Tibial nerve (tissue), 4 donors: Measurements from ENCODE around the gene LCN2. TPM values are rescaled to one million over a fixed set of nuclear protein-coding genes. Genes with fewer than 3 reads are reported as not detected.

Experiments
- DNase-seq, 2 donors: peaks; one replicate each; pipeline ENCODE4 v3.0.0-alpha.2; 2019; ENCODE audit warnings: low spot score in 2 of 2
- H3K27ac ChIP-seq, 4 donors: fragments of 200-600 bp; sonication (generic) in 3 of 4; one replicate each; pipeline ENCODE4 v1.5.1; 2017 to 2019; ENCODE audit warnings: mild to moderate bottlenecking in 1 of 4
- H3K27me3 ChIP-seq, 2 donors: fragments of 200-600 bp; sonication (generic) in 1 of 2; one replicate each; pipeline versions ENCODE4 v1.5.1 to v1.6.0; 2017 to 2019
- H3K36me3 ChIP-seq, 3 donors: fragments of 200-600 bp; sonication (generic); one replicate each; pipeline ENCODE4 v1.5.1; 2018 to 2019
- H3K4me1 ChIP-seq, 4 donors: fragments of 200-600 bp; sonication (generic) in 3 of 4; one replicate each; pipeline ENCODE4 v1.5.1; 2017 to 2019
- H3K4me3 ChIP-seq, 4 donors: fragments of 200-600 bp; sonication (generic) in 3 of 4; one replicate each; pipeline ENCODE4 v1.5.1; 2017 to 2019; ENCODE audit warnings: mild to moderate bottlenecking in 1 of 4, moderate library complexity in 1 of 4
- H3K9me3 ChIP-seq, 4 donors: fragments of 200-600 bp; sonication (generic) in 3 of 4; one replicate each; pipeline ENCODE4 v1.5.1; 2017 to 2019
- CTCF ChIP-seq, 5 experiments: fragments of 200-600 bp in 3 of 5; fragments of 450-650 bp in 2 of 5; sonication (generic) in 3 of 5; IDR thresholded peaks; one replicate each; pipeline ENCODE4 v1.5.1; 2016 to 2019; ENCODE audit warnings: antibody characterized with exemption in 5 of 5, mild to moderate bottlenecking in 3 of 5, moderate library complexity in 2 of 5
- EP300 ChIP-seq, 2 donors: sonication (generic); formaldehyde crosslinking; IDR thresholded peaks; one replicate each; pipeline ENCODE4 v1.6.1; 2017; ENCODE audit warnings: antibody characterized with exemption in 2 of 2, mild to moderate bottlenecking in 1 of 2
- POLR2A ChIP-seq, 2 donors: fragments of 450-650 bp; IDR thresholded peaks; one replicate each; pipeline ENCODE4 v1.6.1; 2017; ENCODE audit warnings: antibody characterized with exemption in 2 of 2, mild to moderate bottlenecking in 2 of 2, moderate library complexity in 2 of 2
- WGBS, 2 donors: methylation state at CpG; one replicate each; pipeline ENCODE4 v1.1.5; 2018; 5-methylcytosine and 5-hydroxymethylcytosine counted together
- total RNA-seq, 4 donors: library from RNA; depleted of rRNA; stranded (reverse); fragments of >200 nt; gene quantifications; one replicate each; pipeline ENCODE4 v1.1.0, GENCODE V29; 2016

Gene LCN2
- total RNA-seq, 4 donors from 2014 or later: not detected

- 90 to 95% methylated on average over 22 to 26 of the region's 26 CpGs for WGBS, 2 donors
- Histone ChIP-seq H3K4me1 (peaks cover 0 to 11% (median 5%) of the 10 kb centered on the region in 4 donors), H3K4me3 (no peak overlapping the region), H3K27ac (peak overlapping the region in 1 of 4 donors; percentile 79), H3K36me3 (peaks cover 0 to 43% (median 0%) of the 10 kb centered on the region in 3 donors), H3K9me3 (no peaks in the 10 kb centered on the region), H3K27me3 (no peaks in the 10 kb centered on the region)
- peak in 1 of 2 donors; percentile 3 for DNase-seq
- TF ChIP-seq EP300 (IDR thresholded peaks at IDR 0.05) (no peak), POLR2A (IDR thresholded peaks at IDR 0.05) (no peak)
Observed at GRCh38 chr9:128115187-128116103, 33.8 kb upstream of the LCN2 start.

GRCh38 chr9:128116104-128117083 is 32.9 kb upstream of the LCN2 start:
- H3K36me3 ChIP-seq: peaks cover 0 to 53% (median 0%) of the 10 kb centered on the region in 3 donors
- H3K27ac ChIP-seq: peak overlapping the region in 1 of 4 donors; percentile 62
- 82 to 89% methylated on average over 16 of the region's 16 CpGs for WGBS, 2 donors
- H3K4me1 ChIP-seq: peaks cover 0 to 11% (median 5%) of the 10 kb centered on the region in 4 donors
- H3K4me3 ChIP-seq: no peak overlapping the region
- no peak for DNase-seq
- no peaks in the 10 kb centered on the region for H3K9me3 ChIP-seq
- TF ChIP-seq POLR2A (IDR thresholded peaks at IDR 0.05): no peak
- no peak for TF ChIP-seq EP300 (IDR thresholded peaks at IDR 0.05)
- no peak for TF ChIP-seq CTCF (IDR thresholded peaks at IDR 0.05)
- H3K27me3 ChIP-seq: no peaks in the 10 kb centered on the region

GRCh38 chr9:128117613-128118471 is 31.4 kb upstream of the LCN2 start:
- DNase-seq: peak; percentile 88 to 95
- Histone ChIP-seq H3K27me3 (no peaks in the 10 kb centered on the region), H3K9me3 (no peaks in the 10 kb centered on the region), H3K27ac (peak overlapping the region in 1 of 4 donors; percentile 70), H3K4me1 (peaks cover 0 to 11% (median 5%) of the 10 kb centered on the region in 4 donors), H3K36me3 (peaks cover 0 to 61% (median 0%) of the 10 kb centered on the region in 3 donors), H3K4me3 (no peak overlapping the region)
- 8 to 9% methylated on average over 22 to 24 of the region's 27 CpGs for WGBS, 2 donors
- TF ChIP-seq POLR2A (IDR thresholded peaks at IDR 0.05): no peak
- TF ChIP-seq CTCF (IDR thresholded peaks at IDR 0.05): peak; percentile 100
- TF ChIP-seq EP300 (IDR thresholded peaks at IDR 0.05): peak; percentile 39 to 77

- H3K4me3 ChIP-seq: no peak overlapping the region
- WGBS, 2 donors: 46% methylated on average over 3 of the region's 3 CpGs
Observed at GRCh38 chr9:128118472-128118857, 30.8 kb upstream of the LCN2 start.

GRCh38 chr9:128118971-128119665 is 30.1 kb upstream of the LCN2 start:
- Histone ChIP-seq H3K27ac (no peak overlapping the region), H3K36me3 (peaks cover 0 to 63% (median 0%) of the 10 kb centered on the region in 3 donors), H3K4me1 (peaks cover 0 to 11% (median 5%) of the 10 kb centered on the region in 4 donors), H3K9me3 (no peaks in the 10 kb centered on the region), H3K4me3 (no peak overlapping the region), H3K27me3 (no peaks in the 10 kb centered on the region)
- no peak for TF ChIP-seq POLR2A (IDR thresholded peaks at IDR 0.05)
- TF ChIP-seq CTCF (IDR thresholded peaks at IDR 0.05): no peak
- no peak for TF ChIP-seq EP300 (IDR thresholded peaks at IDR 0.05)
- 69 to 73% methylated on average over 13 to 15 of the region's 15 CpGs for WGBS, 2 donors
- DNase-seq: no peak

More at GRCh38 chr9:128118472-128118857, 30.8 kb upstream of the LCN2 start:
- no peak for DNase-seq
- Histone ChIP-seq H3K27me3 (no peaks in the 10 kb centered on the region), H3K9me3 (no peaks in the 10 kb centered on the region), H3K4me1 (peaks cover 0 to 11% (median 5%) of the 10 kb centered on the region in 4 donors), H3K27ac (no peak overlapping the region), H3K36me3 (peaks cover 0 to 63% (median 0%) of the 10 kb centered on the region in 3 donors)
- no peak for TF ChIP-seq EP300 (IDR thresholded peaks at IDR 0.05)
